ENCODE data around the gene UNC5A. TPM values are rescaled to one million over a fixed set of nuclear protein-coding genes. Genes with fewer than 3 reads are reported as not detected.

The UNC5A gene
- total RNA-seq, 1 donor from 2014 or later: 5.6 TPM

- DNase-seq: no peak
- Mint-ChIP-seq H3K4me1 (ENCODE audit: low read depth, unreplicated experiment) (peaks cover 9% of the 10 kb centered on the region), H3K27ac (ENCODE audit: unreplicated experiment) (no peak overlapping the region), H3K4me3 (ENCODE audit: unreplicated experiment) (no peak overlapping the region), H3K9me3 (ENCODE audit: unreplicated experiment) (peaks cover 8% of the 10 kb centered on the region), H3K36me3 (ENCODE audit: unreplicated experiment) (peaks cover 4% of the 10 kb centered on the region), H3K27me3 (ENCODE audit: unreplicated experiment) (peaks cover 11% of the 10 kb centered on the region)
- no peak for TF ChIP-seq CTCF (IDR thresholded peaks at IDR 0.05; ENCODE audit: partially characterized antibody, unreplicated experiment)
Measured at GRCh38 chr5:176882567-176882903, 72.2 kb downstream of the UNC5A start.

GRCh38 chr5:176883700-176884570 lies 73.6 kb downstream of the UNC5A start:
- Mint-ChIP-seq H3K27ac (ENCODE audit: unreplicated experiment) (peak overlapping the region; percentile 19), H3K4me1 (ENCODE audit: low read depth, unreplicated experiment) (peaks cover 9% of the 10 kb centered on the region), H3K4me3 (ENCODE audit: unreplicated experiment) (no peak overlapping the region), H3K9me3 (ENCODE audit: unreplicated experiment) (peaks cover 10% of the 10 kb centered on the region), H3K36me3 (ENCODE audit: unreplicated experiment) (peaks cover 4% of the 10 kb centered on the region), H3K27me3 (ENCODE audit: unreplicated experiment) (peaks cover 10% of the 10 kb centered on the region)
- no peak for DNase-seq
- TF ChIP-seq CTCF (IDR thresholded peaks at IDR 0.05; ENCODE audit: partially characterized antibody, unreplicated experiment): no peak

GRCh38 chr5:176884571-176884890 lies 74.2 kb downstream of the UNC5A start:
- no peak overlapping the region for H3K27ac Mint-ChIP-seq (ENCODE audit: unreplicated experiment)
- H3K27me3 Mint-ChIP-seq (ENCODE audit: unreplicated experiment): peaks cover 10% of the 10 kb centered on the region
- no peak for DNase-seq
- H3K4me1 Mint-ChIP-seq (ENCODE audit: low read depth, unreplicated experiment): peaks cover 9% of the 10 kb centered on the region
- no peak overlapping the region for H3K4me3 Mint-ChIP-seq (ENCODE audit: unreplicated experiment)
- H3K36me3 Mint-ChIP-seq (ENCODE audit: unreplicated experiment): peaks cover 4% of the 10 kb centered on the region
- peaks cover 10% of the 10 kb centered on the region for H3K9me3 Mint-ChIP-seq (ENCODE audit: unreplicated experiment)
- no peak for TF ChIP-seq CTCF (IDR thresholded peaks at IDR 0.05; ENCODE audit: partially characterized antibody, unreplicated experiment)

- peaks cover 16% of the 10 kb centered on the region for H3K27me3 Mint-ChIP-seq (ENCODE audit: unreplicated experiment)
- no peak overlapping the region for H3K4me3 Mint-ChIP-seq (ENCODE audit: unreplicated experiment)
- no peak for DNase-seq
- no peak overlapping the region for H3K27ac Mint-ChIP-seq (ENCODE audit: unreplicated experiment)
- TF ChIP-seq CTCF (IDR thresholded peaks at IDR 0.05; ENCODE audit: partially characterized antibody, unreplicated experiment): no peak
- peaks cover 9% of the 10 kb centered on the region for H3K4me1 Mint-ChIP-seq (ENCODE audit: low read depth, unreplicated experiment)
- H3K9me3 Mint-ChIP-seq (ENCODE audit: unreplicated experiment): peaks cover 12% of the 10 kb centered on the region
- peaks cover 4% of the 10 kb centered on the region for H3K36me3 Mint-ChIP-seq (ENCODE audit: unreplicated experiment)
Measured at GRCh38 chr5:176886336-176887251, 76.2 kb downstream of the UNC5A start.

All from glutamatergic neuron (in vitro differentiated cells).